KOPT-K1 (cell line): ENCODE results near the gene TNNI2.
"Not testable (repeated sequence)": the region's sequence is repeated elsewhere in the genome, so short reads cannot be mapped to it uniquely, and the experiment has no call there.

Experiments
- H3K27ac ChIP-seq: fragments of 200-600 bp; sonication (generic); 2 replicates; pipeline ENCODE4 v1.5.1; 2016; ENCODE audit warnings: antibody characterized with exemption, mild to moderate bottlenecking, low read depth, low read length; ENCODE audit not compliant: poor library complexity, severe bottlenecking
- H3K36me3 ChIP-seq: fragments of 200-600 bp; sonication (generic); 2 replicates; pipeline ENCODE4 v1.5.1; 2017; ENCODE audit warnings: antibody characterized with exemption, mild to moderate bottlenecking, low read length, moderate library complexity; ENCODE audit not compliant: insufficient read depth
- H3K9me3 ChIP-seq: fragments of 200-600 bp; sonication (generic); 2 replicates; pipeline ENCODE4 v1.5.1; 2017; ENCODE audit warnings: antibody characterized with exemption, low read length, mild to moderate bottlenecking; ENCODE audit not compliant: insufficient read depth, poor library complexity, severe bottlenecking

Gene TNNI2

GRCh38 chr11:1866776-1867175 is 28.0 kb downstream of the TNNI2 start:
- Histone ChIP-seq H3K27ac (no peak overlapping the region), H3K9me3 (no peaks in the 10 kb centered on the region), H3K36me3 (no peaks in the 10 kb centered on the region)

- Histone ChIP-seq H3K27ac (no peak overlapping the region), H3K9me3 (no peaks in the 10 kb centered on the region), H3K36me3 (no peaks in the 10 kb centered on the region)
Measured at GRCh38 chr11:1867381-1867780, 28.6 kb downstream of the TNNI2 start.

DNA sequence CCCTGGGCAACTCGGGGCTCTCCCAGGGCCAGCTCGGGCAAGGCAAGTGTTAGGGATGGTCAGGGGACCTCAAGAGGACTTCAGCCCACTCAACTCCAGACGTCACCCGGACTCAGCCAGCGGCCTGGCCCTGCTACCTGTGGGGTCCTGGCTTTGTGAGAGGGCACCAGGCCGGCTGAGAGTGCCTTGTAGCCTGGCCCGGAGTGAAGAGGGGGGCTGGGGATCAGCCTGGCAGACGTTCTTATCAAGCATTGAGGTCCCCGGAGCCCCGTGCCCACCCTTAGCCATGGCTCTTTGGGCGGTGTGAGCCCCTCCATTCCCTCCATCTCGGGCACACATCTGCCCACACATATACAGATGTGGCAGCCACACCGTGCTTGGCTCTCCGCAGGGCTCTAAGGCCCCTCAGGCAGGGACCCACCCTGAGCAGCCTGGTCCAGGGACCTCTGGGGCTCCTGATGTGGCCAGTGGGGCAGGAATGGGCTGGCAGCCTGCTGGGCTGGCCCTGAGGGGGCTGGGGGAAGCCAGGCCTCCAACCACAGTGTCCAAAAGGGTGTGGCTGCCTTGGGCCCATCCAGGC is 29.4 kb downstream of the TNNI2 start:
- Histone ChIP-seq H3K9me3 (no peaks in the 10 kb centered on the region), H3K36me3 (no peaks in the 10 kb centered on the region), H3K27ac (no peak overlapping the region)

DNA sequence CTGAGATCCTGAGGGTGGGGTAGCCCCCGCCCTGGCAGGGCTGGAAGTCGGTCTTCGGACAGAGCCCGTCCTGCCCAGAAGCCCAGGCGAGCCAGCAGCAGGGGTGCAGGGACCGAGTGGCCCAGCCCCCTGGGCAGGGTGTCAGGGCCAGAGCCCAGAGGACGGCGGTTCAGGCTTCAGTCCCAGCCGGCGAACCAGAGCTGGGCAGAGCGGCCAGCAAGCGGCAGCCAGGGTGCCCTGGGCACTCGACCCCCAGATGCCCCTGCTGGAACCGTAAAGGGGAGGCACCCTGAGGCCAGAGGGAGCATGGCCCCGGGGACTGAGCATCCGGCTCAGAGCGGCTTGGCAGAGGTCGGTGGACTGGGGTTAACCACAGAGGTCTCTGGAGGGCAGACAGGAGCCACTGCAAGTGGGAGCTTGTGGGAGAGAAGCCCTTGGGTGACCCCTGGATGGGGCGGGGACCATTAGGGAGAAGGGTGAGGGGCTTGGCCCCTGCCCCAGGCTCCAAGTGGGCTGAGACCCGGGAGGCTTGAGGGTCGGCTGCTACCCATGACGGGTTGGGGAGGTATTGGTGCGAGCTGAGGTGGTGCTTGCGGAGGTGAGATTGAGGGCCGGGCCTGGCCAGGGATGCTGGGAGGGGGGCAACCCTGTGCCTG is 30.0 kb downstream of the TNNI2 start:
- Histone ChIP-seq H3K36me3 (no peaks in the 10 kb centered on the region), H3K27ac (no peak overlapping the region), H3K9me3 (no peaks in the 10 kb centered on the region)

- H3K9me3 ChIP-seq: no peaks in the 10 kb centered on the region
Measured at GRCh38 chr11:1869427-1870325, 30.9 kb downstream of the TNNI2 start.

DNA sequence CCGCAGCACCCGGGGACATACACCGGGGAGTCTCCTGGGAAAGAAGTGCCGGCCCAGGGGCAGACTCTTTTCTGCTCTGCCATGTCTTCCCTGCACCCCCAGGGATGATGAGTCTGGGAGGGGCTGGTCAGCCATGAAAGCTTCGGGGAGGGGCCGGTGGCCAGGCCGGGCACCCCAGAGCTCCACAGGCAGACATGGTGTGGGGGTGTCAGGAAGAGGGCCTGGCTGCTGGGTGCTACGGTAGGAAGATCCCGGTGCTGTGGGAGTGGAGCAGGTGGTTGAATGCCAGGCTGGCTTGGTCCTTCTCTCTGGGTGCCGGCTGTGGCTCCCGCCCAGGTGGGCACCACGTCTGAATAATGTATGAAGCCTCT is 31.5 kb downstream of the TNNI2 start:
- Histone ChIP-seq H3K9me3 (no peaks in the 10 kb centered on the region), H3K36me3 (no peaks in the 10 kb centered on the region), H3K27ac (no peak overlapping the region)

More at GRCh38 chr11:1869427-1870325, 30.9 kb downstream of the TNNI2 start:
- Histone ChIP-seq H3K36me3 (no peaks in the 10 kb centered on the region), H3K27ac (no peak overlapping the region)

DNA sequence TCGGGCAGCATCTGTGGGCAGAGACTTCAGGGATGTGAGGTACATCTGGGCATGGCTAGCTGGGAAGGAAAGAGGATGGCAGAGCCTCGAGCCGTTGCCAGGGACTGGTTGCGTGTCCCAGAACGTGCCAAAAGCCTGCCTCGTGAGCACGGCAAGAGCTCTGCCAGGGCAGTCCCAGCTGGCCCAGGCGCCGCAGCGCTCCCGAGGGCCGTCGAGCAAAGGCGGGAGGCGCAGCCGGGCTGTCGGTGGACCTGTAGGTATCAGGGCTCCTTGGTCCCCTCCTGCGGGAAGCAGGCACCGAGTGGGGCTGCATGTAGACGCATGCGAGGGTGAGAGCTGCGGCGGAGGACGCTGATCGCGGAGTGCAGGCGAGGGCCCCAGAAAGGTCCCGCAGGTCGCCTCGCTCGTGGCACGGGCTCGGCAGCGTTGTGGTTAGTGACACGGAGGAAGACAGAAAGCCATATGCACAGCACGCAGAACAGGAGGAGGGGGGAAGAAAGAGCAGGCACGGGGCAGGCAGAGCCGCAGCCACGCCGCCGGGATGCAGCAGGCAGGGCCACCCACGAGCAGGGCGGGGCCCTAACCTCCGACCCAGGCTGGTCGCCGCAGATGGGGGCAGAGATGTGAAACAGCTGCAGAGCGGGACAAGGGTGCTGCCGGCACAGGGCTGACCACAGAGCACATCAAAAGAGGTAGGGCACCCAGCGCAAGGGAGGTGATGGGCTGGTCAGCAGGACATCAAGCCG is 32.1 kb downstream of the TNNI2 start:
- Histone ChIP-seq H3K27ac (no peak overlapping the region), H3K9me3 (no peaks in the 10 kb centered on the region), H3K36me3 (no peaks in the 10 kb centered on the region)

DNA sequence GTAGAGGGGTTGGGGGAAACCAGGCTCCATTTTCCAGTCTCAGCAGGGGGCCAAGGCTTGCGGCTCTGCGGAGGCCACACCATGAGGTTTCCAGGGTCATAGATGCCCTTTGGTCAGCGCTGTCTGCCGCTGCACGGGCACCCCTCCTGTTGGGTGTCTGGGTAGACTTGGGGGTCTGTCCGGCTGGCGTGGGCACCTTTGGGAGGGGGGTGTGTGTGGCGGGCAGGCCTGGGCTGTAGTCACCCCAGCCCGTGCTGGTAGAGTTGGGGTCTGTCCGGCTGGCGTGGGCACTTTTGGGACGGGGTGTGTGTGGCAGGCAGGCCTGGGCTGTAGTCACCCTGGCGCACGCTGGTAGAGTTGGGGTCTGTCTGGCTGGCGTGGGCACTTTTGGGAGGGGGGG is 32.8 kb downstream of the TNNI2 start:
- H3K27ac ChIP-seq: no peak overlapping the region
- no peaks in the 10 kb centered on the region for H3K9me3 ChIP-seq
- H3K36me3 ChIP-seq: no peaks in the 10 kb centered on the region

DNA sequence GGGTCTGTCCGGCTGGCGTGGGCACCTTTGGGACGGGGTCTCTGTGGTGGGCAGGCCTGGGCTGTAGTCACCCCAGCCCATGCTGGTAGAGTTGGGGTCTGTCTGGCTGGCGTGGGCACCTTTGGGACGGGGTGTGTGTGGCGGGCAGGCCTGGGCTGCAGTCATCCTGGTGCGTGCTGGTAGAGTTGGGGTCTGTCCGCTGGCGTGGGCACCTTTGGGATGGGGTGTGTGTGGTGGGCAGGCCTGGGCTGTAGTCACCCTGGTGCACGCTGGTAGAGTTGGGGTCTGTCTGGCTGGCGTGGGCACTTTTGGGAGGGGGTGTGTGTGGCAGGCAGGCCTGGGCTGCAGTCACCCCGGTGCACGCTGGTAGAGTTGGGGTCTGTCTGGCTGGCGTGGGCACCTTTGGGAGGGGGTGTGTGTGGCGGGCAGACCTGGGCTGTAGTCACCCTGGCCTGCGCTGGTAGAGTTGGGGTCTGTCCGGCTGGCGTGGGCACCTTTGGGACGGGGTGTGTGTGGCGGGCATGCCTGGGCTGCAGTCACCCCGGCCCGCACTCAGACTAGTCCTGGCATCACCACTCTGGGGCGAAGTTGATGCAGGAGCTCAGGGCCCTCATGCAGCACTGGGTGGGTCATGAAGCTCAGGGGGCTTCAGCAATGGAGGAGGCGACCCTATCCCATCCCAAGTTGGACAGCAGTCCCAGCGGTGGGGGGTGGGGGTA is 33.6 kb downstream of the TNNI2 start:
- H3K9me3 ChIP-seq: no peaks in the 10 kb centered on the region
- H3K27ac ChIP-seq: no peak overlapping the region
- H3K36me3 ChIP-seq: no peaks in the 10 kb centered on the region

DNA sequence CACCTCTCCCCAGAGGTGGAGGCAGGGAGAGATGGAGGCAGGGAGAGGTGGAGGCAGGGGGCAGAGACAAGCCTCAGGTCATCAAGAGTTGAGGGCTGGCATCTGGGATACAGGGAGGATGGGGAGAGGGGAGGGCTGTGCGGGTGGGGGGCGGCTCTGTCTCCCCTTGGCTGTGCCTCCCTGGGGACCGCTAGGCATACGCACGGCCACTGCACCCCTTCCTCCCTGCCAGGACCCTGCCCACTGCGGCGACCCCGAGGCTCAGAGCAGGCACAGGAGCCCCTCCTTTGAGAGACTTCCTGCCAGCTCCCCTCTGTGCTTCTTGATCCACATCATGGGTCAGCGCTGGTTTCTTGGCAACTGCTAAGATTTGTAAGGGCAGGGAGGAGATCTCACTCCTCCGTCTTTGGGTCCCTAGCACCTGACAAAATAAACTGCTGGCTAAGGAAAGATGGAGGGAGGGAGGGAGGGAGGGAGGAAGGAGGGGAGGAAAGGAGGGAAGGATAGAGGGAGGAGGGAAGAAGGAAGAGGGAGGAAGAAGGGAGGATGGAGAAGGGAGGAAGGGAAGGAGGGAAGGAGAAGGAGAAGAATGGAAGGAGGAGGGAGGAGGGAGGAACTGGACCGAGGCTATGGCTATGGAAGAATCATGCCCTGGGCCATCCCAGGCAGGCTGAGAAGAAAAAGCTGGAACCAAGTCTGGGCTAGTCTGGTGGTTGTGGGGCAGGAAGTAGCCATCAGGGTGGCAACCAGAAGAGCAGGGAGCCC is 34.4 kb downstream of the TNNI2 start:
- no peak overlapping the region for H3K27ac ChIP-seq
- no peaks in the 10 kb centered on the region for H3K9me3 ChIP-seq
- no peaks in the 10 kb centered on the region for H3K36me3 ChIP-seq

GRCh38 chr11:1873813-1874150 is 35.0 kb downstream of the TNNI2 start:
- not testable (repeated sequence) for H3K36me3 ChIP-seq, H3K27ac ChIP-seq, H3K9me3 ChIP-seq

DNA sequence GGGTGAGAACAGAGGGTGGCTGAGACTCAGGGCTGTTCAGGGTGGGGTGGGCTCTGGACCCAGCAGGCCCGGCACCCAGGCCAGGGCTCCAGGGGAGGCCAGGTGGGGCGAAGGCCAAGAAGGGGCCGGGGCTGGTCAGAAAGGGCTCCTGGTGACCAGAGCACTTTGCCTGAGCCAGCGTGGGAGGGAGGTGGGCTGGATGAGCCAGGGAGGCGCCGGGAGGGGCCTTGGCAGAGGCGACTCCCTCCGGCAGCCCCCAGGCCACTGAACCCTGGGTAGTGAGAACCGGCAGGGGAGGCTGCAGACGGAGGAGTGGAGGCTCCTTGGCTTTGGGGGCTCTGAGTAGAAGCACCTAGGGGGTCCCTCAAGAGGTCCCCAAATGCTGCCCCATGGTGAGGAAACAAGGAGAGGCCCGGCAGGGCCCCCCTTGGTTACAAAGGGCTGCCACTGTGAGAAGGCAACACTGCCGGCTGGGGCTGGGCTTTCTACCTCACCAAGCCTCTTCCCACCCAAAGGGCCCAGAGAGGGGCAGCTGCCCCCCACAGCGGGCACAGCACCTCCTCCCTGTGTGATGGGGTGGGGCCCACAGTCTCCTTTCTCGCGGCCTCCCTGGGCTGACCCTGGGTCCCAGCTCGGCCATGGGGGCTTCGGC is 35.8 kb downstream of the TNNI2 start:
- H3K27ac ChIP-seq, H3K9me3 ChIP-seq, H3K36me3 ChIP-seq: not testable (repeated sequence)

DNA sequence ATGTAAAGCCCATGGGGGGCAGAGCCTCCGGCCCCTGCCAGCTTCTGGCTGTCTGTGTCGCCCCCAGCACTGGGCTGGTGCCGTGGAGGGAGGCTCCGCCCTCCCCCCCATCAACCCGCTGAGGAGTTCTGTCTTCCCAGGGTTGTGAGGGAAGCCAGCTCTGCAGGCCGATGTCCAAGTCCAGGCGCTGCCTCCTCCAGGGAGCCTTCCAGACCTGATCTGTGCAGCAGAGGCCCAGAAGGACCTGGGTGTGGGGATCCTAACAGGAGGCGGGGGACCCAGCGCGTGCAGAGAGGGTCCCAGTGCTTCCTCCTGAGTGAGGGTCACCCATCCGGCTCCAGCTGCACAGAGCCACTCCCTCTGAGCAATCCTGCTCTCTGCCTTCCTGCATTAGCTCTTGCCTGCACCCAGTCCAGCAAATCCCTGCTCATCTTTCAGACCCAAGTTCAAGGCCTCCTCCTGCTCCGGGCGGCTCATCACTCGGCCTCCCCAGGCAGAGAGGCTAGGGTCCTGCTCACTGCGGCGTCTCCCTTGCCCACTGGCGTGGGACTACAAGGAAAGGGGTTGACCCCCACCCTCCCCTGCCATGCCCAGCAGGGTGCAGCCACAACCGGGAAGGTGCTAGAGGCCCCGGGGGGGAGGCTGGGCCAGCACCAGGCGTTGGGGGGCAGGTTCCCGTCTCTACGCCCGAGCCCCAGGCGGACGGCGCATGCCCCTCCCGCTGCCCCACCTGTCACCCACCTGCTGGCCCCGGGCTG is 36.5 kb downstream of the TNNI2 start:
- no peaks in the 10 kb centered on the region for H3K36me3 ChIP-seq
- no peak overlapping the region for H3K27ac ChIP-seq
- no peaks in the 10 kb centered on the region for H3K9me3 ChIP-seq
